NB4 (cell line): ENCODE data around the gene PPT2.

Source experiments
- DNase-seq: peaks from one replicate; pipeline ENCODE4 v3.0.0; 2010; ENCODE audit warnings: low read depth
- H3K4me3 ChIP-seq: one replicate; pipeline ENCODE4 v1.5.1; 2011; ENCODE audit warnings: mild to moderate bottlenecking, low read depth, low read length, moderate library complexity
- CTCF ChIP-seq: IDR thresholded peaks from one replicate; pipeline ENCODE4 v1.5.1; 2012; ENCODE audit warnings: low read depth, low read length
- MAX ChIP-seq: IDR thresholded peaks from 2 replicates; pipeline ENCODE4 v1.6.1; 2011; ENCODE audit warnings: low read depth, low read length
- MYC ChIP-seq: IDR thresholded peaks from 2 replicates; pipeline ENCODE4 v1.6.1; 2011; ENCODE audit warnings: low read depth, low read length
- POLR2A ChIP-seq: IDR thresholded peaks from 2 replicates; pipeline ENCODE4 v1.6.1; 2011; ENCODE audit warnings: mild to moderate bottlenecking; ENCODE audit not compliant: insufficient read length; ENCODE audit errors: extremely low read depth

The PPT2 gene

GRCh38 chr6:32123681-32124080 is 30.3 kb upstream of the PPT2 start:
- DNase-seq: no peak
- TF ChIP-seq MYC (no peak), CTCF (no peak), POLR2A (no peak), MAX (no peak)
- H3K4me3 ChIP-seq: no peak overlapping the region

GRCh38 chr6:32126880-32127279 is 27.1 kb upstream of the PPT2 start:
- no peak for DNase-seq
- no peak for TF ChIP-seq POLR2A
- TF ChIP-seq MAX: no peak
- TF ChIP-seq CTCF: no peak
- H3K4me3 ChIP-seq: peak overlapping the region; percentile 99

- peak overlapping the region; percentile 99 for H3K4me3 ChIP-seq
These were observed 26.6 kb upstream of the PPT2 start for GRCh38 chr6:32127409-32127716.

GRCh38 chr6:32127717-32128592 is 26.0 kb upstream of the PPT2 start, which contains the start of gene ATF6B:
Gene ATF6B, minus strand, starts transcription at chr6:32128246. Its CDS starts 39 bp downstream, at chr6:32128207.
- DNase-seq: peak; percentile 100
- no peak for TF ChIP-seq CTCF
- 0 out of 2 replicates have a peak, but pooled peaks have one; percentile 21 for TF ChIP-seq MYC
- peak; percentile 70 for TF ChIP-seq POLR2A
- TF ChIP-seq MAX: peak; percentile 90
- H3K4me3 ChIP-seq: peak within 1 kb of the TSS; percentile 99

More at GRCh38 chr6:32127409-32127716, 26.6 kb upstream of the PPT2 start:
- DNase-seq: no peak
- TF ChIP-seq CTCF: no peak
- no peak for TF ChIP-seq MYC
- TF ChIP-seq MAX: no peak
- TF ChIP-seq POLR2A: no peak

- peak overlapping the region; percentile 88 for H3K4me3 ChIP-seq
These were observed 25.1 kb upstream of the PPT2 start for GRCh38 chr6:32128751-32129296.

GRCh38 chr6:32129297-32130088 is 24.4 kb upstream of the PPT2 start:
- H3K4me3 ChIP-seq: peak overlapping the region; percentile 88
- TF ChIP-seq POLR2A (no peak), MAX (no peak), MYC (no peak), CTCF (no peak)
- no peak for DNase-seq

More at GRCh38 chr6:32128751-32129296, 25.1 kb upstream of the PPT2 start:
- no peak for DNase-seq
- no peak for TF ChIP-seq POLR2A
